HG02970 (cell line): ENCODE results near the gene IER5L.

ENCODE experiments used
- ATAC-seq: cut with Tn5 transposase; IDR thresholded peaks from one replicate; pipeline ENCODE4 v1.9.1; 2021; ENCODE audit warnings: mild to moderate bottlenecking, moderate library complexity, moderate number of reproducible peaks; ENCODE audit not compliant: unreplicated experiment, low FRiP score

IER5L gene

GRCh38 chr9:129182625-129183494, 4.8 kb upstream of the IER5L start:
- no peak for ATAC-seq

- ATAC-seq = no peak
These were observed 4.1 kb upstream of the IER5L start for GRCh38 chr9:129182122-129182521.

DNA sequence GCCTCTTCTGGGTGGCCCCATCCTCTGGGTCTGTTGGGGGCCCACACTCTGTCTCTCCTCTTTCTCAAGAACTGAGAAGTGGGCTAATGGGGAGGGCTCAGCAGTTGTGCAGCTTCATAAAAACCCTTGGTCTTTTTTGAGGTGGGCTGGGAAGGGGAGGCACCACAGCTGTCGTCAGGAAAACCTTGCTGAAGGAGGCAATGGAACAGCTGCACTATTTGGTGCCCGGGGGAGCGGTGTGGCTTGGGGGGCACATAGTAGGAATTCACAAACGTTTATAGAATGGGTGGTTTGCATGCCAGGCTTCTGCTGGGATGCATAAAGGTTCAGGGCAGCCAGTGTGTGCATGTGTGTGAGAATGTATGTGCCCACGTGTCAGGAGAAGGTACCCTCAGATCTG, 3.2 kb upstream of the IER5L start:
- no peak for ATAC-seq

GRCh38 chr9:129178568-129179382, 714 bp upstream of the IER5L start:
- no peak for ATAC-seq

DNA sequence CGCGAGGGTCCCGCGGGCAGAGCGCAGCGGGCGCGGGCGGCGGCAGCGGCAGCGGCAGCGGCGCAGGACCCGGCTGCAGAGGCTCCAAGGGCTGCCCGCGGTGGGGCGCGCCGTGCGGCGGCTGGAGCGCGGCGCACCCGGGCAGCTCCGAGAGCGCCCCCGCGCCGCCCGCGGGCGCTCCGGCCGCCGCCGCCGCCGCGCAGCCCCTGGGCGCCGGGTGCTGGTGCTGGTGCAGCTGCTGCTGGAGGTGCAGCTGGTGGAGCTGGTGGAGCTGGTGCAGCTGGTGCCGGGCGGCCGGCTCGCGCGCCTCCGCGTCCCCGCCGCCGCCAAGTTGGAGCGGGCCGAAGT, 644 bp downstream of the IER5L start:
- ATAC-seq = peak; percentile 13

GRCh38 chr9:129176701-129177442, 1.2 kb downstream of the IER5L start:
- ATAC-seq = no peak

GRCh38 chr9:129175825-129176633, 2.0 kb downstream of the IER5L start:
- ATAC-seq = no peak

DNA sequence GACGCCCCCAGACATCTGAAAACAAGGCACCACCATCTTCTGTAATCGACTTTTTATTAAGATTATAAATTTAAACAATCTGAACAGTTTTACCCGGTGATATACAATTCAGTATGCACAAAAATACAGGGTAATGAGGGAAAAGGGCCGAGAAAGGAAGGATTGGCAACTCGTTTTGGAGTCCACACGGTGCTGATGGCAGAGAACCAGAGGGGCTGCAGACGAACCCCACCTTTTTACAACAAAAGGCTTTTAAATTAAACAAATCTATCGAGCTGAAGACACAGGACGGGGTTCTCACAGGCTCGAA, 2.6 kb downstream of the IER5L start:
- ATAC-seq = no peak

GRCh38 chr9:129174724-129175514, 3.1 kb downstream of the IER5L start:
- no peak for ATAC-seq

DNA sequence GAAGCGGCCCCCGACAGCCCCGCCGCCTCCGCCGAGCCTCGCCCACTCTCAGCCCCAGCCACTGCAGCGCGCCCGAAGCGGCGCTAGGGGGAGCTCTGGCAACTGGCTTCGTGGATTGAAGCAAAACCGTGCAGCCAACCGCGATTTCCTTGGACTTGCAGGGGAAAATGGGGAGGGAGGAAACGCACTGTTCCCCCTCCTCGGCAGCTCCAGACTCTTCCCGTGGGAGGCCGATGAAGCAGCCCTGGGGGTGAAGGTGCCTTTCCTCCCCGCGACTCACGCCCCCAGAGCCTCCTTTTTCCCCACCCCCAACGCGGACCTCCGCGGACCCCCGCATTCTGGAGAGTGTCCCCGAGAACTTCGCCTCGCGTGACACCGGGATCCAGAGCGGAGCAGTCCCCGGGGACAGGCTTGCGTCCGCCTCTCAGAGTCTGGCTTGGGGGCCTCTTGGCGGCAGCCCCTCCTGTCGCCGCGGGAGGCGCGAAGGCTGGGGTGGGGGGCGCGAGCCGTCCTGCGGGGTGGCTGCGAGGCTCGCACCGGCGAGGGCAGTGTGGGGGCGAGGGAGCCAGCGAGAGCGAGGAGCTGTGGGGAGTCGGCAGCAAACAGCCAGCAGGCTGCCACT, 3.8 kb downstream of the IER5L start:
- no peak for ATAC-seq

- ATAC-seq = no peak
These were observed 4.6 kb downstream of the IER5L start for GRCh38 chr9:129173296-129174101.

- ATAC-seq = no peak
These were observed 5.2 kb downstream of the IER5L start for GRCh38 chr9:129172816-129173215.

- ATAC-seq = no peak
These were observed 5.9 kb downstream of the IER5L start for GRCh38 chr9:129171993-129172751.

GRCh38 chr9:129170229-129170628, 7.8 kb downstream of the IER5L start:
- no peak for ATAC-seq

DNA sequence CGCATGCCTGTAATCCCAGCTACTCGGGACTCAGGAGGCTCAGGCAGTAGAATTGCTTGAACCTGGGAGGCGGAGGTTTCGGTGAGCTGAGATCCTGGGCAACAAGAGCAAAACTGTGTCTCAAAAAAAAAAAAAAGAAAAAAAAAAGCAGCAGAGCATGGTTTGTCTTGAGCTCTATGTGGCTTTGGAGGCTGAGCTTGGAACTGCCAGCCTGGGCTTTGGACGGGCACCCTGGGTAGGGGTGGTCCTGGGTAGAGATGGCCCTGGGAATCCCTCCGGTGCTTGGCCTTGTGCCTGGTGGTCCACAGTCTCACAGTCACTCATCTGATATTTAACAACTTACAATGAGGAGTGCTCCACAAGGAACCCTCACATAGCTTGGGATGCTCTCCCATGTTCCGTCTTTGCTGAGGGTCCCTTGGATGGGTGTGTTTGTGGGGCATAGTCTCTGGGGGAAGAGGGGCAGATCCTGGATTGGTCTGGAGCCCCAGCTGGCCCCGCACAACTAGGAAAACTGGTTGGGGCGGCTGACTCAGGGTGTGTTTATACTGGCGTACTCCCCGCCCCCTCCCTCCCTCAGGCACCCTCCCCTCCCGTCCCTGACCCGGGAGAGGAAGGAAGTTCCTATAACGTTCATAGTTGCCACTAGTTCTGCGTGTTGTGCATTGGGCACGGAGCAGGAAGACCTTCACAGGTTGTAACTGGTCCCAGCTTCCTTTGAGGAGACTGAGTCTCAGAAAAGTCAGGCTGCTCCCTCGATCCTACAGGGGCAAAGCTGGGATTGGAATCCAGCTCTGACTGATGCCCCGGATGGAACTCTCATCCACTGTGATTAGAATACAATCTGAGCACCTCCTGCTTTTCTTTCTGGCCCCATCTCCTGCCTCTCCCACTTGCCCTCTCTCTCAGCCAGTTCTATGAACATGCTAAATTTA, 11.2 kb downstream of the IER5L start:
- ATAC-seq = no peak

GRCh38 chr9:129165198-129165597, 12.9 kb downstream of the IER5L start:
- ATAC-seq = no peak
